ENCODE results near the gene ERO1A.

ERO1A gene

DNA sequence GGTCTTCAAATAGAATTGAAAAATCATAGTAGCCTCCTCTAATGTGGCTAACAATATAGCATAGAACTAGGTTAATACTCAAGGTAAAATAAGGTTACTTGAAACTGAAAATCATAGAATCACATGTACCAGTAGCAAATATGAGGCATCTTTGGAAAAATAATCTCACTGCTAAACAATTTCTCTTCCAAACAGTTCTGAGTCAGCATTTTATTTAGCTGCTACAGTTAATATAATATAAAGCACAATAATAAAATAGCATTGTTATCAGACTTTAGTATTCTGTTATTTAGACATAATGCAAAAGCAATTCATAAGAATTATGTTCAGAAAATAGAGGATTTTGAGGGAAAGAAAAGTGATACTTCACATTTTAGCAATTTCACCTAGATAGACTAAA is 35.0 kb downstream of the ERO1A start:
- H3K4me3 ChIP-seq (ENCODE audit: low read depth, low read length), result no peak overlapping the region
- TF ChIP-seq POLR2A (IDR thresholded peaks at IDR 0.05; ENCODE audit: extremely low read depth, insufficient read length) (no peak), MYC (IDR thresholded peaks at IDR 0.05; ENCODE audit: low read depth, low read length) (no peak)
- TF ChIP-seq, protein P1, sequence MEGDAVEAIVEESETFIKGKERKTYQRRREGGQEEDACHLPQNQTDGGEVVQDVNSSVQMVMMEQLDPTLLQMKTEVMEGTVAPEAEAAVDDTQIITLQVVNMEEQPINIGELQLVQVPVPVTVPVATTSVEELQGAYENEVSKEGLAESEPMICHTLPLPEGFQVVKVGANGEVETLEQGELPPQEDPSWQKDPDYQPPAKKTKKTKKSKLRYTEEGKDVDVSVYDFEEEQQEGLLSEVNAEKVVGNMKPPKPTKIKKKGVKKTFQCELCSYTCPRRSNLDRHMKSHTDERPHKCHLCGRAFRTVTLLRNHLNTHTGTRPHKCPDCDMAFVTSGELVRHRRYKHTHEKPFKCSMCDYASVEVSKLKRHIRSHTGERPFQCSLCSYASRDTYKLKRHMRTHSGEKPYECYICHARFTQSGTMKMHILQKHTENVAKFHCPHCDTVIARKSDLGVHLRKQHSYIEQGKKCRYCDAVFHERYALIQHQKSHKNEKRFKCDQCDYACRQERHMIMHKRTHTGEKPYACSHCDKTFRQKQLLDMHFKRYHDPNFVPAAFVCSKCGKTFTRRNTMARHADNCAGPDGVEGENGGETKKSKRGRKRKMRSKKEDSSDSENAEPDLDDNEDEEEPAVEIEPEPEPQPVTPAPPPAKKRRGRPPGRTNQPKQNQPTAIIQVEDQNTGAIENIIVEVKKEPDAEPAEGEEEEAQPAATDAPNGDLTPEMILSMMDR (IDR thresholded peaks at IDR 0.05; ENCODE audit: low read depth, low read length), result no peak
- TF ChIP-seq, protein P2, sequence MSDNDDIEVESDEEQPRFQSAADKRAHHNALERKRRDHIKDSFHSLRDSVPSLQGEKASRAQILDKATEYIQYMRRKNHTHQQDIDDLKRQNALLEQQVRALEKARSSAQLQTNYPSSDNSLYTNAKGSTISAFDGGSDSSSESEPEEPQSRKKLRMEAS (IDR thresholded peaks at IDR 0.05; ENCODE audit: low read depth, low read length), result no peak
- no peak for DNase-seq (ENCODE audit: low read depth)

DNA sequence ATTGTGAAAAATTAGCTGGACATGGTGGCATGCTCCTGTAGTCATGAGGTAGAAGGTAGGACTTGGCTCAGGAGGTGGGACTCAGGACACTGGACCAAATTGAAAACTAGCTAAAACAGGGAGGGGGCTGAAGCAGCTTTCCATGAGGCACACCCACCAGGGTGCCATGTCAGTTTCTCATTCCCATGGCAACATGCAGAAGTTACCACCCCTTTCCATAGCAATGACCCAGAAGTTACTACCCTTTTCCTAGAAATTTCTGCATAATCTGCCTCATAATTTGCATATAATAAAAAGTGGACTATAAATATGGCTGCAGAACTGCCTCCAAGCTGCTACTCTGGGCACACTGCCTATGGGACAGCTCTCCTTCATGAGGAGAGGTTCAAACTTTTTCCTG is 38.5 kb downstream of the ERO1A start:
- no peak for DNase-seq (ENCODE audit: low read depth)
- TF ChIP-seq MYC (IDR thresholded peaks at IDR 0.05; ENCODE audit: low read depth, low read length), result no peak
- no peak for TF ChIP-seq POLR2A (IDR thresholded peaks at IDR 0.05; ENCODE audit: extremely low read depth, insufficient read length)
- TF ChIP-seq, protein P1 (IDR thresholded peaks at IDR 0.05; ENCODE audit: low read depth, low read length), result no peak
- TF ChIP-seq, protein P2 (IDR thresholded peaks at IDR 0.05; ENCODE audit: low read depth, low read length), result no peak
- H3K4me3 ChIP-seq (ENCODE audit: low read depth, low read length), result no peak overlapping the region

DNA sequence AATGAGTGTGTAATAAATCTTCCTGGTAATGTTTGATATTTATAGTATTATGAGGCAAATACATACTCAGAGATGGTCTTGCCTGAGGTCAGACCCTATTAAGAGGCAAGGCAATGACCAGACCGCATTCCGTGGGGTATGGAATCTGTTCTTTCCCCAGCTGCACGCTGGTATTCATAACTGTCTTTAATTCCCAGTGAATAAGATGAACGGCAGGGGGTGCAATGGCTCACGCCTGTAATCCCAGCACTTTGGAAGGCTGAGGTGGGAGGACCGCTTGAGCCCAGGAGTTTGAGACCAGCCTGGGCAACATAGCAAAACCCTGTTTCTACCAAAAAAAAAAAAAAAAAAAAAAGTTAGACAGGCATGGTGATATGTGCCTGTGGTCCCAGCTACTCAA is 44.6 kb downstream of the ERO1A start:
- TF ChIP-seq, protein P1 (IDR thresholded peaks at IDR 0.05; ENCODE audit: low read depth, low read length), result no peak
- no peak for TF ChIP-seq MYC (IDR thresholded peaks at IDR 0.05; ENCODE audit: low read depth, low read length)
- no peak for DNase-seq (ENCODE audit: low read depth)
- no peak overlapping the region for H3K4me3 ChIP-seq (ENCODE audit: low read depth, low read length)

DNA sequence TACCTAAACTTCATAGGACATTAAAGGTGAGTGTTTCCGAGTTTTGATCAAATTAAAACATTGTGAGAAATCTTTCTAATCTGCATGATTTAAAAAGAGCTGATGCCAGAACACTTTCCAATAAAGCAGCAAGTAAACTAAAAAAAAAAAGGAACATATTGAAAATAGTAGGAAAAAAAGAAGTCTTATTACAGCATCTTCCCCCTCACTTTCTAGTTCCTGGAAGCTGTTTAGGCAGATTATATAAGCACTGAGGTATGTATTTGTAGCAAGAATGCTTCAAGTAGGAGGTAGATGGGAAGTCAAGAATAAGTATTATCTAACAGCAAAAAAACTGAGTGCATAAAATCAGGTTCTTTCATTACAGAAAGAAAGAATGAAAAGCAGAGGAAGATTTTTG is 45.8 kb downstream of the ERO1A start:
- no peak overlapping the region for H3K4me3 ChIP-seq (ENCODE audit: low read depth, low read length)
- TF ChIP-seq MYC (IDR thresholded peaks at IDR 0.05; ENCODE audit: low read depth, low read length), result no peak
- TF ChIP-seq POLR2A (IDR thresholded peaks at IDR 0.05; ENCODE audit: extremely low read depth, insufficient read length), result no peak
- TF ChIP-seq, protein P2 (IDR thresholded peaks at IDR 0.05; ENCODE audit: low read depth, low read length), result no peak
- TF ChIP-seq, protein P1 (IDR thresholded peaks at IDR 0.05; ENCODE audit: low read depth, low read length), result no peak
- DNase-seq (ENCODE audit: low read depth), result no peak

DNA sequence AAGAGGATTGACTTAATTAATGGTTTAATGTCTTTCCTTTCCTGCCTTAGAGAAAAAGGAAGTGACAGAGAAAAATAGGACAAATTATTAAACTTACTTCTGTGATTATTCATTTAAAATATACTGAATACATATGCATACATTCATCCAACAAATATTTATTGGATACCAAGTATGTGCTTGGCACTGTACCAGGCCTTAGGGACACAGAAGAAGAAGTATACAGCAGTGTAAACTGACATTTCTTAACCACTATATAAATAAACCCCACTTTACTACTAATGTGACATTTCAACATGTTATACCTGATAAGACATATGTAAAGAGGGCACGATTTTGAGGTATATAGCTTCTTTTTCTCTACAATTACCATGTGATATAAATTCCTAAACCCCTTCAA is 53.6 kb downstream of the ERO1A start:
- TF ChIP-seq, protein P2 (IDR thresholded peaks at IDR 0.05; ENCODE audit: low read depth, low read length), result no peak

DNA sequence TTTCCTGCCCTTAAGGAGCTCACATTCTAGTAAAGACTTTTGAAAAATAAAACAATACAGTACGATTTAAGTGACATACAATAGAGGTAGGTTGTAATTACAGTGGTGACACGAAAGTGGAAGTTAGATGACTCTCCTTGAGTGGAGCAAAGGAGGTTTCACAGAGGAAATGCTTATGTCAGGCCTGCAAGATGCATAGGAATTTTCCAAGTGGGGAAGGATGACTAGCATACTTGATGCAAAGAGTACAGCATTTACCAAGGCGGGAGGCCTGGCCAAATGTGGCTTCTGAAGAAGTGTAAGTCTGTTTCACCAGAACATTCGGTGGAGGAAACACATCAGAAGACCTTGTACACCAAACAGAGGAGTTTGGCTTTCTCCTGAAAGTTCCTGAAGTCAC is 55.2 kb downstream of the ERO1A start:
- H3K4me3 ChIP-seq (ENCODE audit: low read depth, low read length), result no peak overlapping the region
- TF ChIP-seq POLR2A (IDR thresholded peaks at IDR 0.05; ENCODE audit: extremely low read depth, insufficient read length), result no peak
- TF ChIP-seq, protein P2 (IDR thresholded peaks at IDR 0.05; ENCODE audit: low read depth, low read length), result no peak
- TF ChIP-seq MYC (IDR thresholded peaks at IDR 0.05; ENCODE audit: low read depth, low read length), result no peak
- TF ChIP-seq, protein P1 (IDR thresholded peaks at IDR 0.05; ENCODE audit: low read depth, low read length), result no peak
- DNase-seq (ENCODE audit: low read depth), result no peak

More for the DNA sequence above, 53.6 kb downstream of the ERO1A start:
- DNase-seq (ENCODE audit: low read depth), result no peak
- H3K4me3 ChIP-seq (ENCODE audit: low read depth, low read length), result no peak overlapping the region

All from NB4 (cell line).